Astrocyte of the spinal cord (primary cell): ENCODE data around the gene DERL2.
A peak's percentile ranks its signal among the peaks of the same experiment; 100 is the strongest.

Experiments used
- DNase-seq: peaks from one replicate; pipeline ENCODE4 v3.0.0; 2011; ENCODE audit warnings: low read depth, low spot score
- H3K4me3 ChIP-seq: 2 replicates; pipeline ENCODE4 v1.5.1; 2011; ENCODE audit warnings: low read depth, mild to moderate bottlenecking, low read length, moderate library complexity
- in situ Hi-C: cut with HindIII; loops from 2 replicates; pipeline ENCODE4 v1.10.0; 2017; ENCODE audit warnings: low sequenced_read_pairs
- TF ChIP-seq, protein P1 (sequence below): IDR thresholded peaks from 2 replicates; pipeline ENCODE4 v1.5.1; 2012; ENCODE audit warnings: low read depth, mild to moderate bottlenecking, low read length, inconsistent platforms

Gene DERL2

DNA sequence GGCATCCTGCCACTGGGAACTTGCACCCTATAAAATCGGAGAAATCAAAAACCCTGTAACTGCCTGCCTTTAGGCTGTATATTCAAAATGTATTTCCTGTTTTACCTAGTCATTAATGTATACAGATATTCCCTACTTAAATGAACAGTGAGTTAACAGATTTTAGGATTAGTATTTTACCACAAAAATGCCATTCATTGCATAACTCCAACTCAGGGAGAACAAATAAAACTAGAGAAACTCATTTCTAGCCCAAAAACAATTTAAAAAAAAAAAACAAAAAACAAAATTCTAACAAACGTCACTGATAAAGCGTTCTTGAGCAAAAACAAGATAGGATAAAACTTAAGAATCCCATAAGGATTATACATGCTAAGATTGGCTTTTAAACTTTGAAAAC is 13.5 kb downstream of the DERL2 start:
- in situ Hi-C loops, result no loop called here
- DNase-seq, result no peak
- TF ChIP-seq, protein P1, sequence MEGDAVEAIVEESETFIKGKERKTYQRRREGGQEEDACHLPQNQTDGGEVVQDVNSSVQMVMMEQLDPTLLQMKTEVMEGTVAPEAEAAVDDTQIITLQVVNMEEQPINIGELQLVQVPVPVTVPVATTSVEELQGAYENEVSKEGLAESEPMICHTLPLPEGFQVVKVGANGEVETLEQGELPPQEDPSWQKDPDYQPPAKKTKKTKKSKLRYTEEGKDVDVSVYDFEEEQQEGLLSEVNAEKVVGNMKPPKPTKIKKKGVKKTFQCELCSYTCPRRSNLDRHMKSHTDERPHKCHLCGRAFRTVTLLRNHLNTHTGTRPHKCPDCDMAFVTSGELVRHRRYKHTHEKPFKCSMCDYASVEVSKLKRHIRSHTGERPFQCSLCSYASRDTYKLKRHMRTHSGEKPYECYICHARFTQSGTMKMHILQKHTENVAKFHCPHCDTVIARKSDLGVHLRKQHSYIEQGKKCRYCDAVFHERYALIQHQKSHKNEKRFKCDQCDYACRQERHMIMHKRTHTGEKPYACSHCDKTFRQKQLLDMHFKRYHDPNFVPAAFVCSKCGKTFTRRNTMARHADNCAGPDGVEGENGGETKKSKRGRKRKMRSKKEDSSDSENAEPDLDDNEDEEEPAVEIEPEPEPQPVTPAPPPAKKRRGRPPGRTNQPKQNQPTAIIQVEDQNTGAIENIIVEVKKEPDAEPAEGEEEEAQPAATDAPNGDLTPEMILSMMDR, result no peak
- no peak overlapping the region for H3K4me3 ChIP-seq

DNA sequence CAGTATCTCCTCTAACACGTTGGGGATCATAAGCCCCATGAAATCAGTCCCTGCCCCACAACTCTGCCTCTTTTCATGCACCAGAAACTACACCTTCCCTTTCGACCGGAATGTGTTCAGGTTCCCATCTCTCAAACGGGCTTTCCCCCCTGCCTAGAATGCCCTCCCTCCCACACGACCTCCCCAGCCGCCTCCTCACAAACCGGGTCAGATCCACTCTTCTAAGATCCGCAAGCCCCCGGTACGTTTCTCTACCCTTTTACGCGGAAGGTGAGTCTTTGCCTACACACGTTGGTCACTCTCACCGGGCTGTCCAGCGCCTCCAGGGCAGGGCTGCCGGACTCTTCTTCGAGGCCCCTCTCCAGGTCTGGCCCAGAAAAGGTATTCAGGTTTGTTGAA is 17.9 kb downstream of the DERL2 start:
- DNase-seq, result peak; percentile 1
- TF ChIP-seq, protein P1, result no peak
- H3K4me3 ChIP-seq, result peak overlapping the region; percentile 91
- in situ Hi-C loops, result no loop called here

DNA sequence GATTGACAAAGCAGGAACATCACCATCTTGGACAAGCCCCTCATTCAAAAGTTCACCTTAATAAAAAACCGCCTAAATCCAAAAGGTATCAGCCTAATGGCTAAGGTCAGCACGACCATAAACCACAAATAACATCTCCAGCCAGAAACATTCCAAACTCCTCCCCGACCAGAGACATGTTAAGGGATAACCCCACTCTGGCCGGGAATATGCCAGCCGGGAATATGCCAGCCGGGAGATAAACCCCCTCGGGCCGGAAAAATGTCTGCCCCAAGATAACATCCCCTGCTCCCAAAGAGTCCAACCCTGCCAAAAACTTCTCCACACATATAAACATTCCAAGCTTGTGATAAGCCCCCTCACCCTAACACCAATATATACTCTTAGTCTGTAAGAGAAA is 18.6 kb downstream of the DERL2 start:
- in situ Hi-C loops, result no loop called here
- TF ChIP-seq, protein P1, result no peak
- no peak for DNase-seq
- peak overlapping the region; percentile 91 for H3K4me3 ChIP-seq

DNA sequence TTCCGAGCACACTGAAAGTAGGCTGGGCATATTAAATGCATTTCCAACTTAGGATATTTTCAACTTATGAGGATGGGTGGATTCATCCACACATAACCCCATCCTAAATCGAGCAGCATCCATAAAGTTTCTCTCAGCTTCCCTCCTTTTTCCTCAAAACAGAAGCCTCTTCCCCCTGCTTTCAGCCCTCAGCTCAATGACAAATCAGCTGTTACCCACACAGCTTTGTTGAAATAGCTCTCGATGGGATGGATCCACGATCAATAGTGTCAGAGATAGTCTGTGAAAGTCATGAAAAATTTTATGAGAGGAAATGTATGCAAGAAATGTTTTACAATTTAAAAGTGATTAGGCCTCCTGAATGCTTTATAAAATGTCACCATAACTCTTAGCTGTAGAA is 19.7 kb downstream of the DERL2 start:
- H3K4me3 ChIP-seq, result no peak overlapping the region
- no peak for DNase-seq
- in situ Hi-C loops, result no loop called here
- TF ChIP-seq, protein P1, result no peak

DNA sequence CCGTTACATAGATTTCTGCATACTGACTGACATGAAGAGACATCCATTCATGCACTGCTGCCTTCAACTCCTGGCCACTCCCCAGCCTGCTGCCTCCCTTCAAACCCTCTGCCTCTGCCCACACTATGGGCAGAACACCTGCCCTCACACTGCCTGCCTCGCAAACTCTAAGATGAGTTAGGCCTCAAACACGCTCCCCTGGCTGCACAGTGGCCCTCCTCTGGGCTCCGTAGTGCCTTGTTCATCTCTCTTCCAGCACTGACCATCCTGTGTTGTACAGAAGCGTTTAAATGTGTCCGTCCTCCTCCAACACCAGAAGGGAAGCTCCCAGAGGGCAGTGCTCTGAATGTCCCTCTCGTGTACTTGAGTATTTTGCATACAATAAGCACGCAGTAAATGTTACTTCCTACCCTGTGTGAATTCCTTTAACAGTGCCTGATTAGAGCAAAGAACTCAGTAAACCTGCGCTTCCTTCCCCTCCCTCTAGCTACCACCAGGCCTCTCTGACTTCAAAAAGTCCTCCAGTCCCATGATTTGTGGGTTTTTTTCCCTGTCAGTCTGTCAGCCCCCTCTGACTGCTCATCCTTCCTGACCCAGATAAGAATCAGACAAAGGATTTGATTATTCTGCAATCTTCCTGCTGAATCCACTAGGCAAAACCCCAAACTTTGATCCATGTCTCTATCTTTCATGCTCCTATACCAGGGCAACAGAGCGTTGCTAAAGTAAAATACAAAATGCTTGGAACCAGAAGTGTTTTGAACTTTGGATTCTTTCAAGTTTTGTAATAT is 21.1 kb downstream of the DERL2 start:
- DNase-seq, result no peak
- TF ChIP-seq, protein P1, result no peak
- in situ Hi-C loops, result no loop called here
- no peak overlapping the region for H3K4me3 ChIP-seq

DNA sequence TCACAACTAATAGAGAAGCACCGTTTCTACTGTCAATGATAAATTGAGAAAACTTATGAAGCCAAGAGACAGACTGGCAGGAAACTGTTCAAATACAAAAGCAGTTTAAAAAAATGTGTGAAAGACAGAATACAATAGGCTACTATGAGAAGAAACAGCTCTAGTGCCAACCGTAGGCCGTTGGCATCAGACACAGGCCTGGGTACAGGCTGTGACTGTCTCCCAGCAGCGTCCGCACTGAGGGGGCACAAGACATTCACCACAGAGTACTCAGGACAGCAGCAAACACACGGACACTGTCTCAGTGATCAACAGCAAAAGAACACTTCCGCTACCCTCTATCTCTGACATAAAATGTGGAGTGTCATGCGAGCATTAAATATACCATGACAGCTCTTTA is 39.2 kb downstream of the DERL2 start:
- in situ Hi-C loops, result no loop called here
- no peak overlapping the region for H3K4me3 ChIP-seq
- TF ChIP-seq, protein P1, result no peak

DNA sequence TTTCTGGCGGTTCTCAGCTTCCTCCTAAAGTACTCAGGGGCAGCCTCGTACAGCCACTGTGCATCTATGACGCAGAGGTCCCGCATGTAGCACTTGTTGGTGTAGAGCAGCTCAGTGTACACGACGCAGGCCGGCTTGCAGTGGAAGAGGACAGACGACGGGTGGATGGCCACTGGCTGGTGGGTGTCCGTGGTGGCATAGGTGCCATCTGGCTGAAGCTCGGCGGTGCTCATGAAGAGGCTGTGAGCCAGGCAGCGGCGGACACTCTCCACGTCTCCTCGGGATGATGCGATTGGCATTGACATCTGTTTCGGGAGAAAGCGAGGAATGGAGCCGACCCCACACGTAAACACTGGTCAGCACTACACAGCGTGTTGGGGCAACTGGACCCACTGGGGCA is 41.8 kb downstream of the DERL2 start:
- in situ Hi-C loops, result no loop called here
- H3K4me3 ChIP-seq, result no peak overlapping the region
- no peak for DNase-seq
- TF ChIP-seq, protein P1, result no peak

More for the DNA sequence above, 39.2 kb downstream of the DERL2 start:
- no peak for DNase-seq
